Glutamatergic neuron (in vitro differentiated cells): ENCODE results near the gene RNU1-3. TPM values are rescaled to one million over a fixed set of nuclear protein-coding genes. Genes with fewer than 3 reads are reported as not detected.
A peak's percentile ranks its signal among the peaks of the same experiment; 100 is the strongest.
"Not testable (repeated sequence)": the region's sequence is repeated elsewhere in the genome, so short reads cannot be mapped to it uniquely, and the experiment has no call there.

ENCODE experiments used
- DNase-seq: peaks from one replicate; pipeline ENCODE4 v3.0.0; 2022
- H3K27ac Mint-ChIP-seq: one replicate; pipeline ENCODE4 v1.8.0; 2020; ENCODE audit warnings: mild to moderate bottlenecking, mixed read lengths, inconsistent platforms; ENCODE audit not compliant: unreplicated experiment
- H3K27me3 Mint-ChIP-seq: one replicate; pipeline ENCODE4 v1.8.0; 2020; ENCODE audit warnings: mild to moderate bottlenecking, moderate library complexity, mixed read lengths, inconsistent platforms; ENCODE audit not compliant: unreplicated experiment
- H3K36me3 Mint-ChIP-seq: one replicate; pipeline ENCODE4 v1.8.0; 2020; ENCODE audit warnings: mild to moderate bottlenecking, mixed read lengths, inconsistent platforms; ENCODE audit not compliant: unreplicated experiment
- H3K4me1 Mint-ChIP-seq: one replicate; pipeline ENCODE4 v1.8.0; 2020; ENCODE audit warnings: mild to moderate bottlenecking, low read depth, mixed read lengths, inconsistent platforms; ENCODE audit not compliant: unreplicated experiment
- H3K4me3 Mint-ChIP-seq: one replicate; pipeline ENCODE4 v1.8.0; 2020; ENCODE audit warnings: mild to moderate bottlenecking, mixed read lengths, inconsistent platforms; ENCODE audit not compliant: unreplicated experiment
- H3K9me3 Mint-ChIP-seq: one replicate; pipeline ENCODE4 v1.8.0; 2020; ENCODE audit warnings: mild to moderate bottlenecking, moderate library complexity, mixed read lengths, inconsistent platforms; ENCODE audit not compliant: unreplicated experiment
- total RNA-seq: library from RNA; stranded (reverse); fragmentation: NEBNext Ultra II Directional; extraction: Animal tissue kit (Norgen Biotek cat#: 25700); gene quantifications from one replicate; pipeline ENCODE4 v1.2.1, GENCODE V29; 2021; ENCODE audit not compliant: unreplicated experiment

Gene RNU1-3
- total RNA-seq, 1 donor from 2014 or later: 3,598 TPM

DNA sequence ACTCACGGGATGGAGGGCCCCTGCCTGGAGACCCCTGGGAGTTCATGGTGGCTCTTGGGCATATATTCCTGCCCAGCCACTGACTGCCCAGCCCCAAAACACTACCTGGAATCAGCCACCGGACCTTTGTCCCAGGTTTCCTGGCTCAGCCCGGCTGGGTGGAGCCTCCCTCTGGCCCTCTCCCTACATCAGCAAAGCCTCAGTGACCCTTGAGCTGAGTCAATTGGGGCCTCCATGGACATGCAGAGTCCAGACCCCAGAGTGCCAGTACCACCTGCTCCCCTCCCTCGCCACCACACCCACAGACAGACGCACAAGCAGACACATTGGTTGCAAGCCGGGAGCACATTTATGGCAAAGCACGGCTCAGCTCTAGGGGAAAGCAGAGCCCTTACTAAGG lies 30.4 kb upstream of the RNU1-3 start:
- H3K4me3 Mint-ChIP-seq, H3K36me3 Mint-ChIP-seq, DNase-seq, H3K4me1 Mint-ChIP-seq, H3K27me3 Mint-ChIP-seq, H3K9me3 Mint-ChIP-seq, H3K27ac Mint-ChIP-seq: not testable (repeated sequence)

GRCh38 chr1:16696507-16697150 lies 29.9 kb upstream of the RNU1-3 start:
- DNase-seq, H3K27me3 Mint-ChIP-seq, H3K27ac Mint-ChIP-seq, H3K4me1 Mint-ChIP-seq, H3K36me3 Mint-ChIP-seq, H3K4me3 Mint-ChIP-seq, H3K9me3 Mint-ChIP-seq: not testable (repeated sequence)

GRCh38 chr1:16694308-16694702 lies 27.6 kb upstream of the RNU1-3 start:
- peak overlapping the region; percentile 65 for H3K4me3 Mint-ChIP-seq
- H3K9me3 Mint-ChIP-seq, DNase-seq, H3K27me3 Mint-ChIP-seq, H3K27ac Mint-ChIP-seq, H3K36me3 Mint-ChIP-seq, H3K4me1 Mint-ChIP-seq: not testable (repeated sequence)

DNA sequence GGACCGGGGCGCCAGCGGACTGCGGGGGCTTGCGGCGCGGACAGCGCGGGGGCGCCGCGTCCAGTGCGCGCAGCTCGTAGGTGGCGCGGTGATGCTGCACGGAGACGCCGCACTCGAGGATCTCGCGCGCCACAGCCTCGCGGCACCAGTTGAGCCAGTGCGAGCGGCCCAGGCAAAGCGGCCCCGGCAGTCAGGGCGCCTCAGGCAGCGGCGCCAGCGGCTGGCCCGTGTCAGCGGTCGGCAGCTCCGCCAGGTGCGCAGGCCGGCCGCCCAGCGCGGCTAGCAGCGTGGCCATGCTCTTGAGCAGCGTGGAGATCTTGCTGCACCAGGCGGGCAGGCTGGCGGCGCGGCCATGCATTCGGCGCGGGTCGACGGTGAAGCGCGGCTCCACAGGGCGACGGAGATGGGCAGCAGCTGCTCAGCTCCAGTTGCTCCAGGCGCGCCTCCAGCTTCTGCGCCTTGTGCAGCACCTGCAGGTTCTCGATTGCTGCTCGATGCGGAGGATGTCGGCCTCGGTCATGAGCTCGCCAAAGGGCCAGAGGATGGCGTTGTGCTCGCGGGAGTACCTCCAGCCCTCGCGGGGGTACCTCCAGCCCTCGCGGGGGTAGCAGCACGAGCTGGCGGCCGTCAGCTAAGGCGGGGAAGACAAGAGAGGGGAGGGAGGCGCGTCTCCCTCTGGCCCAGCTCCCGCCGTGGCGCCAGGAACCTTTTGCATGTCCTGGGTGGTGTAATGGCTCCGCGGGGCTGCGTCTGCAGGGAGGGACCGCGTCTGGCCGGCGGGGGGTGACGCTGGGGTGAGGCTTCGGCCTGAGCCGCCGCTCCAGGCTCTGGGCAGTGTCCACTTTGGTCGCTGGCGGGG lies 26.9 kb upstream of the RNU1-3 start:
- H3K4me1 Mint-ChIP-seq, H3K36me3 Mint-ChIP-seq, H3K27me3 Mint-ChIP-seq, DNase-seq, H3K27ac Mint-ChIP-seq, H3K4me3 Mint-ChIP-seq, H3K9me3 Mint-ChIP-seq: not testable (repeated sequence)

GRCh38 chr1:16692717-16693448 lies 26.1 kb upstream of the RNU1-3 start:
- not testable (repeated sequence) for H3K4me3 Mint-ChIP-seq, H3K4me1 Mint-ChIP-seq, H3K27me3 Mint-ChIP-seq, H3K27ac Mint-ChIP-seq, H3K9me3 Mint-ChIP-seq, H3K36me3 Mint-ChIP-seq
- peak; percentile 50 for DNase-seq

DNA sequence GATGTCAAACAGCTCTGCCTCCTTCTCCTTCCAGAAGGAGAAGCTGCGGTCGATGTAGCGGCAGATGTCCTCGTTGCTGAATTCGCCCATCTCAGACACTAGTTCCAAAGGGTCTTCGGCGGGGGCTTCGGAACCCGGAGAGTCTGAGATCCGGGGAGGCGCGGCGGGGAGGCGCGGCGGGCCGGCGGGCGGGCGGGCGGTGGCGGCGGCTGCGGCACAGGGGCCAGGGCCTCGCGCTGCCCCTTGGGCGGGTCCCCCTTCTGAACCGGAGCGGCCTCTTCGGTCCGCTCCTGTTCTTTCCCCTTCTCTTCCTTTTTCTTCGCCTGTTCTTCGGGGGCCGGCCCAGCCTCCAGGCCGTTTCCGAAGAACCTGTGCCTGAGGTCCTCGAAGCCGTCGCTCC lies 25.5 kb upstream of the RNU1-3 start:
- H3K4me1 Mint-ChIP-seq, H3K27me3 Mint-ChIP-seq, DNase-seq, H3K27ac Mint-ChIP-seq, H3K36me3 Mint-ChIP-seq, H3K4me3 Mint-ChIP-seq, H3K9me3 Mint-ChIP-seq: not testable (repeated sequence)

GRCh38 chr1:16690971-16691682 lies 24.4 kb upstream of the RNU1-3 start:
- H3K9me3 Mint-ChIP-seq, H3K4me1 Mint-ChIP-seq, H3K27ac Mint-ChIP-seq, H3K36me3 Mint-ChIP-seq, DNase-seq, H3K27me3 Mint-ChIP-seq, H3K4me3 Mint-ChIP-seq: not testable (repeated sequence)

DNA sequence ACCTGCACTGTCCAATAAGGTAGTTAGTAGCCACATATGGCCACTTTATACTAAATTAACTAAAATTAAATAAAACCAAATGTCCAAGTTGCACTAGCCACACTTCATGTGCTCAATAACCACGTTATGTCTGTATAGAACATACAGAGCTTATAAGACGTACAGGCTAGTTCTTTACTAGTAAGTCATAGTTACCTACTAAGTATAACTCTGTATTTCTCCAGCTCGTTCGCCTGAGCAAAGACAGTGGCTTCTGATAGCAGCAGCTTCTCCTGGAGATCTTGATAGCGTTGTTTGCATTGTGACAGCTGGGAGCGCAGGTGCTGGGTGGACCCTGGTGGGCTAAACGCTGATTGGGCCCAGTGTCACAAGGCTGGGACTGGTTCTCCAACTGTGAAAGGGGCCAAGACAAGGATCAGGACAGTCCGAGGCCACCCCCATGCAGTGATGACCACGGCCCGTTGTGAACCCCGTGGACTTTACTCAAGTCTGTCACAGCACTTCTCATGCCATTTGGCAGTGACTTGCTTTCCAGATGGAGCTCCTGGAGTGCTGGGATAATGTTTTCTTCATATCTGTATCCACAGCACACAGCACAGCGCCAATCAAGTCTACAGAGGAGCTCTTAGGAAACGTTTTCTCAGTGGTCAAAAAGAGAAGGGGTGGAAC lies 20.5 kb upstream of the RNU1-3 start:
- H3K27ac Mint-ChIP-seq, DNase-seq, H3K27me3 Mint-ChIP-seq, H3K4me3 Mint-ChIP-seq, H3K4me1 Mint-ChIP-seq, H3K9me3 Mint-ChIP-seq, H3K36me3 Mint-ChIP-seq: not testable (repeated sequence)

DNA sequence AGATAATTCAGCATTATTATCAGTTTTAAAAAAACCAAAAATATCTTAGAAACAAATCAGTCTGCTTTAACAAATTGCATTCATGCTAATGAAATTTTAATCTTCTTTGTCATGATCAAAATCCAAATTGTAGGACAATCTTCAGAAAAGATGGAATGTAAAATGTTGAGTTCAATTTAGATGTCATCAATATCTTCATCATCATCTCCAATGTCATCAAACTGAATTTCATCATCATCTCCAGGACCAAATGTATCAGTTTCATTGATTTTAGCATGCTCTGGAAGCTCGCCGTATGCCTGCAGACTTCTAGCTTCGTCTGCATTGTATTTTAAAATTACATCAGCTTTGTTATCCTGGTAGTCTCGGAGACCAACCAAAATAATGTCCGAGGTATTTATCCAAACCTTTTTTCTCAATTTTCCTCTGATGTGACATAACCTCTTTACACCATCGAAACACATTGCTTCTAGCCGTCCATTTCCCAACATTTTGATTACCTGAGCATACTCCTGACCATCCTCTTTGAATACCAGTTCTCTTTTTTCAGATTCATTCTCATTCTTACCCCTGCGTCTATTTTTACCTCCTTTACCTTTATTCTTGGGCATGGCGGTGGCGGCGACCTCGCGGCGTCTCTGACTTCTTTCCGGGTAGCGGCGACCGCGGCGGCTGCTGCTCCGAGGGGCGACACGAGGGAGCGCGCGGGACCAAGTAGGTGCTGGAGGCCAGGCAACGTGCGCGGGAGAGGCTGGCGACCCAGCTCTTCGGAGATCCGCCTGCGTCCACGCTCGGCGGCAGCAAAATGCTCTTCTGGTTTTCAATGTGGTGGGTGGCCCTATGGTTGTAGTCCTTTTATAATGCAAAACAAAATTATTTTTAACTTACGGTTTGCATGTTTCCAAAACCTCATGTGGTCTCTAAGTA lies 19.0 kb upstream of the RNU1-3 start:
- DNase-seq: not testable (repeated sequence)

More for the DNA sequence above, 19.0 kb upstream of the RNU1-3 start:
- H3K27me3 Mint-ChIP-seq, H3K9me3 Mint-ChIP-seq, H3K27ac Mint-ChIP-seq, H3K36me3 Mint-ChIP-seq, H3K4me1 Mint-ChIP-seq: not testable (repeated sequence)
- H3K4me3 Mint-ChIP-seq: peak overlapping the region; percentile 35
